NK-92 (cell line): ENCODE measurements around the gene NPRL2.

Source experiments
- DNase-seq: peaks from one replicate; lab custom pipeline; 2025; ENCODE audit not compliant: unreplicated experiment; lab: John Stamatoyannopoulos, UW

NPRL2 gene

GRCh38 chr3:50373146-50374051, 22.8 kb upstream of the NPRL2 start:
- DNase-seq, result no peak

GRCh38 chr3:50372349-50372748, 21.8 kb upstream of the NPRL2 start:
- DNase-seq, result no peak

- no peak for DNase-seq
Observed at GRCh38 chr3:50371133-50371685, 20.6 kb upstream of the NPRL2 start.

GRCh38 chr3:50370594-50370993, 20.0 kb upstream of the NPRL2 start:
- DNase-seq, result no peak

- DNase-seq, result no peak
Observed at GRCh38 chr3:50369012-50369670, 18.6 kb upstream of the NPRL2 start.

- DNase-seq, result no peak
Observed at GRCh38 chr3:50365842-50366220, 15.3 kb upstream of the NPRL2 start.

- DNase-seq, result peak; percentile 75
Observed at GRCh38 chr3:50365080-50365841, 14.7 kb upstream of the NPRL2 start.

- DNase-seq, result no peak
Observed at GRCh38 chr3:50364573-50365079, 14.1 kb upstream of the NPRL2 start.

- no peak for DNase-seq
Observed at GRCh38 chr3:50359760-50360110, 9.2 kb upstream of the NPRL2 start.

- peak; percentile 78 for DNase-seq
Observed at GRCh38 chr3:50358911-50359759, 8.6 kb upstream of the NPRL2 start, which contains the start of gene TMEM115. Gene TMEM115, minus strand, starts transcription at chr3:50359521. Its CDS starts 458 bp downstream, at chr3:50359063.

- no peak for DNase-seq
Observed at GRCh38 chr3:50358355-50358910, 7.9 kb upstream of the NPRL2 start.

GRCh38 chr3:50357481-50357880, 6.9 kb upstream of the NPRL2 start:
- no peak for DNase-seq

GRCh38 chr3:50356553-50356952, 6.0 kb upstream of the NPRL2 start:
- no peak for DNase-seq

GRCh38 chr3:50355829-50356552, 5.4 kb upstream of the NPRL2 start:
- DNase-seq, result no peak

GRCh38 chr3:50354850-50355249, 4.3 kb upstream of the NPRL2 start:
- DNase-seq, result no peak

GRCh38 chr3:50354186-50354764, 3.7 kb upstream of the NPRL2 start:
- no peak for DNase-seq

GRCh38 chr3:50353245-50354004, 2.9 kb upstream of the NPRL2 start:
- no peak for DNase-seq

- DNase-seq, result no peak
Observed at GRCh38 chr3:50352781-50353180, 2.2 kb upstream of the NPRL2 start.
